ENCODE data around the gene ZNF213.

The ZNF213 gene

DNA sequence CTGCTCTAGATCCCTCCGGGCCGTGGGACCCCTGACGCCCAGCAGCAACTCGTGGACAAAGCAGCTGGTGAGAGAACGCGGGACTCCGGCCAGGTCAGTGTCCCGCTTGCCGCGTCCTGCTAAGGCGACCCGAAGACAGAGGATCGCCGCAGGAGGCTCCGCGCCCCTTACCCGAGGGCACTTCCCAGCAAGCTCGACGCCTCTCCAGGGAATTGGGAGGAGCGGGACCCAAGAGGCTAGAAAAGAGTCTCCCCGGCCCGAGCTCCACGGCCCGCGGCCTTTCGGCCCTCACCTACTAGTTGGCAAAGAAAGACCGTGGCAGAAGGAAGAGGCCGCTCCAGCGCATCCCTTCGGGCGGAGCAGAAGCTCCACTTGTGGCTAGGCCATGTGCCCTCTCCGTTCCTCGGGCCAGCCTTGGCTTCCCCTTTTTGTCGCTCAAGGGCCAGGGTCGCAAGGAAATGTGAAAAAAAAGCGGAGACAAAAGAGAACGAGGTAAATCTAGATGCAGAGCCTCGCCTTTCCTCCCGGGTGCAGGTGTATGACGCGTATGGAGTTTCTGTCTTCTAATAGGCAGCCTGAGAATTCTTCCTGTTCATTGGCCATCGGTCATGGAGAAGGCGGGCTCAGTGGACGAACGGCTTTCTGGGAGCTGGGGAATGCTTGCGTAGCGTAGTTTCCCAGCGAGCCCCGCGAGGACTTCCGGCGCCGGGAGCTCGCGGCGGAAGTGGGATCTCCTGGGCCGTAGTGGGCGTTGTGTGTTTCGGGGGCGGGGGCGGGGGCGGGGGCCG lies at the start of gene ZNF213:
Gene ZNF213 (plus strand): TSS at position 692 of the 788 bp plus-strand sequence. CDS start 2,252 bp downstream, outside the sequence.
- DNase-seq (ENCODE audit: low spot score): peak; percentile 92

- DNase-seq (ENCODE audit: low spot score): no peak
Observed at GRCh38 chr16:3085868-3086595, 48.8 kb upstream of the ZNF213 start.

DNA sequence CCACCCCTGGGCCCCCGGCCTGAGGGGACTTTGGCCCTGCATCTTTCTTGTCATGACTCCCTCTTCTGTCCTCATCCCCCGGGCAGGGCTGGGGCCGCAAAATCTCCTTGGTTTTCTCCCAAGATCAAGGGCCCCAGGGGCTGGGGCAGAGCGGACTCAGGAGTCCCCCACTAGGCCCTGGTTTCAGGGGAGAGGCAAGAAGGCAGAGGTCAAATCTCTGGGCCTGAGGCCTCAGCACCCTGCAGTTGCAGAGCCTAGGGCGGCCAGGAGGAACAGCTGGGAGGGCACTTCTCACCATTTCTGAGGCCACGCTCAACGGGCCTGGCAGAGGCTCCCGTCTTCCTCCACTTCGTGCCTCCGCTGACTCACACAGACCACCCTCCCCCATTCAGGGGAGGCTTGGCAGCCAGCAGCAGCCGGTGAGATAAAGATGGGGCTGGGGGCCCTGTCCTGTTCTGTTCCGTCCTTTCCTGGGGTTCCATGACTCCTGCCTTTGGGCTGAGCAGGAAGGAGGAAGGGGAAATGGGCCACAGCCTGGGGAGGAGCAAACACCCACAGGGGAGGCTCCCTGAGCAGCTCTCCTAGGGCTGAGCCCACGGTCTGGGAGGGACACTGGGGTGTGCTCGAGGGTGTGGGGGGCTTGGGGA lies 48.1 kb upstream of the ZNF213 start:
- DNase-seq (ENCODE audit: low spot score): no peak

DNA sequence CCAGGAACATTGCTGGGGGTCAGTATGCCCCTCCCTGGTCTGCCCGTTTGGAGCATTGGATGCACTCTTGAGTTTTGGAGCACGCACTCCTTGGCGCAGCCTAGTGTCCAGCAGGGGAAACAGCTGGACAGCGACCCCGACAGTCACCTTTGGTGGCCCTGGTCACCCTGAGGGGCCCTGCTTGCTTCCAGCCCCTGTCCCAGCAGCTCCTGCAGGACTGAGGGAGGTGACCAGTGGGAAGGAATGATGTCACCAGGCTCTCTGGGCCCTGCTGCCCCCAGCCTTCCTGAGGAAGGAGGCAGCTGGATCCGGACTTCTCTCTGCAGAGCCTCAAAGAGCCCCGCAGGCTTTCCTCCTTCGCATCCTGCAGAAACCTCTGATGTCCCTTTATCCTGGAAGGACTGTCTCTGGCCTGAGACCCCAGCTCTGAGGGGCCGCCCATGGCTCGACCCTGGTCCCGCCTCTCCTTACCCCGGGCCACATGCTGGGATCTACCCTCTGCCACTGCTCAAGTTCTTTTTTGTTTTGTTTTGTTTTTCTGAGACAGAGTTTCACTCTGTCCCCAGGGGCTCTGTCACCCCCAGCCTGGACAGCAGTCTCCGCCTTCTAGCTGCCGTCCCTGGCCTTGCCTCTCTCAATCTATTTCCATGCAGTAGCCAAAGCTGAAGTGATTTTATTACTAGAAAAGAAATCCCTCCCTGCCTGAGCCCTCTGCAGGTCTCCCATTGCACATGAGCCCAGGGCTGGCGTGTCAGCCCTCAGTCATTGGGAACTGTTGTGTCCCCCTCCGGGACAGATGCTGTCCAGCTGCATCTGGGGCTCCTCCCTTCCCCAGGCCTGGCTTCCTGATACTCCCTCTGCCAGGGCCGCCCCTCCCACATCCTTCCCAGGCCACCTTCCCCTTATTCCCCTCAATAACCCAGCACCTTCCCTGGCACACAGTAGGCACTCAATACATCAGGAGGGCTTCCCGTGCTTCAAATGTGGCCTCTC lies 47.3 kb upstream of the ZNF213 start:
- DNase-seq (ENCODE audit: low spot score): no peak

DNA sequence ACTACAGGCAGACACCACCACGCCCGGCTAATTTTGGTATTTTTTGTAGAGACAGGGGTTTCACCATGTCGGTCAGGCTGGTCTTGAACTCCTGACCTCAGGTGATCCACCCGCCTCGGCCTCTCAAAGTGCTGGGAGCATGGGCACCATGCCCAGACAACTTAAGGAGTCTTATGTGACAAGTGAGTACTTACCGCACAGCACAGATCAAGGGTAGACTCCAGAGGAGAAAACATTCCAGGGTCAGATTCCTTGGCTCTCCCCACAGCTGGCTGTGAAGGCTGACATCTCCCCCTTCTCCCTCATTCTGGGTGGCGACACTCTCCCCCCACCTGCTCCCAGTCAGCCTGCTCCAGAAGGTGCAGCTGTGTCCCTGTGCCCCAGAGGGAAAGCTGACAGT lies 46.4 kb upstream of the ZNF213 start:
- no peak for DNase-seq (ENCODE audit: low spot score)

DNA sequence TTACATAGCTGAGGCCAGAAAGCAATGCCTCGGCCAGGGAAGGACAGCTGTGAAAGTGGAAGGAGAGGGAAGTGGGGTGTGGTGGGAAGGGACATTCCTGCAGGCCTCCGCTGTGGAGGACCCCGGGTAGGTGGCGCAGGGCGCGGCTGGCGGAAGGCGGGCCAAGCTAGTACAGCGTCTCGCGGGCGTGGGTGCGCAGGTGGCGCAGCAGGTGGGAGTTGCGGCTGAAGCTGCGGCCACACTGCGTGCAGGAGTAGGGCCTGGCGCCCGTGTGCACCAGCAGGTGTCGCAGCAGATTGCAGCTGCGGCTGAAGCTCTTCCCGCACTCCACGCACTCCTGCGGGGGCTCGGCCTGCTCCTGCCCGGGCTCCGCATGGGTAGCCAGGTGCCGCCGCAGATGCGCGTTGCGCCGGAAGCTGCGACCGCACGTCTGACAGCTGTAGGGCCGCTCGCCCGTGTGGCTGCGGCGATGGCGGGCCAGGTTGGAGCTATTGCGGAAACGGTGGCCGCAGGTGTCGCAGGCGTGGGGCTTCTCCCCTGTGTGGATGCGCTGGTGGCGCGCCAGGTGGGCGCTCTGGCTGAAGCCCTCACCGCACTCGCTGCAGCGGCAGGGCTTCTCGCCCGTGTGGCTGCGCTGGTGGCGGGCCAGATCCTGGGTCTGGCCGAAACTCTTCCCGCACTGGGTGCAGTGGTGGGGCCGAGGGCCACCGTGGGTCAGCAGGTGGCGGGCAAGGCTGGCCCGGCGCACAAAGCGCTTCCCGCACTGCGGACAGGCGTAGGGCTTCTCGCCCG lies 45.7 kb upstream of the ZNF213 start:
- DNase-seq (ENCODE audit: low spot score): no peak

- DNase-seq (ENCODE audit: low spot score): no peak
Observed at GRCh38 chr16:3089717-3090592, 44.9 kb upstream of the ZNF213 start.

- DNase-seq (ENCODE audit: low spot score): no peak
Observed at GRCh38 chr16:3091551-3091950, 43.3 kb upstream of the ZNF213 start.

DNA sequence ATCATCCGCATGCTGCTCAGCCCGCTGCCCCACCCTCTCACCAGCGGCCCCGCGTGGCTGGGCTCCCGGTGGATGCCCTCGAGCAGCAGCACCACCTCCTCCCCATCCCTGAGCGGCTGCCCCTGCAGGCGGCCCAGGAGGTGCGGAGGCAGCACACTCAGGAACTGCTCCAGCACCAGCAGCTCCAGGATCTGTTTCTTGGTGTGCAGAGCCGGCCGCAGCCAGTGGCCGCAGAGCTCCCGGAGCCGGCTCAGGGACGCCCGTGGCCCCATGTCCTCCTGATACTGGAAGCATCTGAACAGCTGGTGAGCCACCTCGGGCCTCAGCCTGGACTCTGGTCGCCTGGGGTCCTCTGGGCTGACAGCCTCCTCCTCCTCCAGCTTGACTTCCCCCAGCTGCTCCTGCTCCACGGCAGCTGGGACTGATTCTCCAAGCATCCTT lies 42.3 kb upstream of the ZNF213 start:
- no peak for DNase-seq (ENCODE audit: low spot score)

- DNase-seq (ENCODE audit: low spot score): peak; percentile 56
Observed at GRCh38 chr16:3094289-3095027, 40.4 kb upstream of the ZNF213 start.

DNA sequence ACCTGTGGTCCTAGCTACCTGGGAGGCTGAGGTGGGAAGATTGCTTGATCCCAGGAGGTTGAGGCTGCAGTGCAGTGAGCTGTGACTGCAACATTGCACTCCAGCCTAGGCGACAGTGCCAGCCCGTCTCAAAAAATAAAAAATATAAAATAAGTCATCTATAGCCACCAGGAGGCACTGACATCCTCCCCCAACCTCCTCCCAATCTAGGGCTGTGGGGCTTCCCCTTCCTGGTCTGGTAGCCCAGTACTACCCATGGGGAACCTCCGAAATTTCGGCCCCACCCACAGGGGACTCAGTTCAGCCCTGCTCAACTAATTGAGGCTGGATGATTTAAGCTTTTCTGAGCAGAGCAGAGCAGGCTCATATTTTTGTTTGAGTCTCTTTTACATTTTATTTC lies 39.0 kb upstream of the ZNF213 start:
- DNase-seq (ENCODE audit: low spot score): no peak

DNA sequence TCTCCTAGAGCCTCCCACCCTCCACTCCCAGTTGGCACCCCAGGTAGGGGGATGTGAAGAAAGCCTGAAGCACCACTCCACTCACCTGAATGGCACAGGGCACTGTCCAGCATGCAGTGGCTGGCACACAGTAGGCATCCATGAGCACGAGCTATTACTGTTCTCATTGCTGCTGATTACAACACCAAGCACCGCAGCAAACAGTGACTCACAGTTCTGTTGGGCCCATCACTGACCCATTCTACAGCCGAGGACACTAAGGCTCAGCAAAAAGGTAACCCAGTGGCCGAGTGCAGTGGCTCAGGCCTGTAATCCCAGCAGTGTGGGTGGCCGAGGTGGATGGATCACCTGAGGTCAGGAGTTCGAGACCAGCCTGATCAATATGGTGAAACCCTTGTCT lies 38.5 kb upstream of the ZNF213 start:
- no peak for DNase-seq (ENCODE audit: low spot score)

DNA sequence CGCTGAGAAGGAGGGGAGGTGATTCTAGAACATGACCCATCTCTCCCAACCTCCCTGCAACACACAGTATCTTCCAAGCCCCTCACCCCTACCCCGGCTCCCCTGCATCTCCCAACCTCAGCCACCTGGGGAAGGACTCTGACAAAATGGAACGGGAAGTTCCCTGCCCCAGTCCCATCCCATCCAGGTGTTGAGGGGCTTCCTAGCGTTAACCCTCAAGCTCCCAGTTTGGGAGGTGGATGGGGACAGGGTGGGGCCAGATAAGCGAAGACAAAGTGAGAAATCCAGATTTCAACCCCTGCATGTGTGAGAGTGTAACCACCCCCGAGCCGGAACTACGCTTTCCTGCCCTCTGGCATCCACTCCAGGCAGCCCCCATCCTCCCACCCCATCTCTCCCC lies 37.6 kb upstream of the ZNF213 start:
- DNase-seq (ENCODE audit: low spot score): no peak

DNA sequence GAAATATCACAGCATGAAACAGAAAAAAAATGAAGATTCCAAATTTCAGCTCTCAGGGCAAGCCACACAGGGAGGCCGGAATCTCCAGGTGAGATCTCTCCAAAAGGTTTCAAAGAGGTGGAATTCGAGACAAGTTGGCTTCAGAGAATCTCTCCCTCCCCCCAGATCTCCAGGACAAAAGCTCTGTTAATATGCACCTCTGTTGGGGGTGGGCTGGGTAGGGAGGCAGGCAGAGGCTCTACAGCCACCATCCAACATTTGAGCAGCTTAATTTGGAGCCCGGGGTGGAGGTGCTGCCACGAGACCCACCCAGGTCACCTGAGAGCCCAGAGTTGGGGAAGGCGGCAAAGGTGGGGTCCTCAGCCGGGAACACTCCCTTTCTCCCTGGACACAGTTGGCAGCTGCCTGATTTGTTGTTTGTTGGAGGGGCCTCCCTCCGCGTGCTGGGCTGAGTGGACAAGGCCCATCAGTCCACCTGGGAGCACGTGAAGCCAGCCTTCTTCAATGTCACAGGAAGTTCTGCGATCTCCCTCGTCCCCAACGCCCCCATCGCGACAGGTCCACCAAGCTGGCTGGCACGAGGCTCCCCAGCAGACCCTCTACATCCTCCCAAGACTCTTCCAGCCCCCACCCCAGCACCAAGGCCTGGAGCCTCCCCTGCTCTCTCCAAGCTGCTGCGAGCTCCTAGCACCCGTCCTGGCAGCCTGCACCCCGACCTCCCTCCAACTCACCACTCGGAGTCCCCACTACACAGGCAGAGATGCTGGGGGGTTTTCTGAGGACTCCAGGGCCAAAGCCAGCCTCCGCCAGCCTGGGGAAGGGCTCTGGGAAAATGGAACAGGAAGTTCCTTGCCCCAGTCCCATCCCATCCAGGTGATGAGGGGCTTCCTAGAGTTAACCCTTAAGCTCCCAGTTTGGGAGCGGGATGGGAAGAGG lies 36.1 kb upstream of the ZNF213 start, which contains the start of gene ZSCAN10:
Gene ZSCAN10 (minus strand): TSS at position 836 of the 936 bp plus-strand sequence. CDS start 6,357 bp downstream, outside the sequence.
- DNase-seq (ENCODE audit: low spot score): no peak

- DNase-seq (ENCODE audit: low spot score): no peak
Observed at GRCh38 chr16:3099395-3099731, 35.5 kb upstream of the ZNF213 start.

- peak; percentile 89 for DNase-seq (ENCODE audit: low spot score)
Observed at GRCh38 chr16:3099732-3100499, 34.9 kb upstream of the ZNF213 start.

All from HuH-7.5 (cell line).